ENCODE results near the gene FLT4. TPM values are rescaled to one million over a fixed set of nuclear protein-coding genes. Genes with fewer than 3 reads are reported as not detected.

Gene FLT4
- total and polyA plus RNA-seq, 2 experiments from 2014 or later, result 3.4 to 13.8 TPM

DNA sequence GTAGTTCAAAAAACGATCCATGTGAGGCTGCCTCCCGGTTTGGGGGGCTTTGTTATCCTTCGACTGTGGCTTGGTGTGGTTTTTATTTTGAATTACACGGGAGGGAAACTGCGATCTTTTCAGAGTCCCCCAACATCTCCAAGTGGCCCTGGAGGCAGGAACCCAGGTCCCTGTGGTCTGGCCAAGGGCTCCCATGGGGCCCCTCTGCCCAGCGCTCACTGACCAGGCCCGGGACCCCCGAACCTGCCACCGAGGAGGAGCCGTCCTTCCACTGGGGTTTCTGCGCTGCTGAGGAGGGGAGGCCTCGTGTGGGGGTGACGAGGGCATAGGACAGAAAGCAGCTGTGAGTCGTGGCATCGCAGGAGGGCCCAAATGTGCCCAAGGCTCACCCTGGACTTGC lies 40.0 kb downstream of the FLT4 start:
- TF ChIP-seq CREB1 (CRISPR knock-in tag; IDR thresholded peaks at IDR 0.05; ENCODE audit: low read depth), result no peak
- TF ChIP-seq, protein P1, sequence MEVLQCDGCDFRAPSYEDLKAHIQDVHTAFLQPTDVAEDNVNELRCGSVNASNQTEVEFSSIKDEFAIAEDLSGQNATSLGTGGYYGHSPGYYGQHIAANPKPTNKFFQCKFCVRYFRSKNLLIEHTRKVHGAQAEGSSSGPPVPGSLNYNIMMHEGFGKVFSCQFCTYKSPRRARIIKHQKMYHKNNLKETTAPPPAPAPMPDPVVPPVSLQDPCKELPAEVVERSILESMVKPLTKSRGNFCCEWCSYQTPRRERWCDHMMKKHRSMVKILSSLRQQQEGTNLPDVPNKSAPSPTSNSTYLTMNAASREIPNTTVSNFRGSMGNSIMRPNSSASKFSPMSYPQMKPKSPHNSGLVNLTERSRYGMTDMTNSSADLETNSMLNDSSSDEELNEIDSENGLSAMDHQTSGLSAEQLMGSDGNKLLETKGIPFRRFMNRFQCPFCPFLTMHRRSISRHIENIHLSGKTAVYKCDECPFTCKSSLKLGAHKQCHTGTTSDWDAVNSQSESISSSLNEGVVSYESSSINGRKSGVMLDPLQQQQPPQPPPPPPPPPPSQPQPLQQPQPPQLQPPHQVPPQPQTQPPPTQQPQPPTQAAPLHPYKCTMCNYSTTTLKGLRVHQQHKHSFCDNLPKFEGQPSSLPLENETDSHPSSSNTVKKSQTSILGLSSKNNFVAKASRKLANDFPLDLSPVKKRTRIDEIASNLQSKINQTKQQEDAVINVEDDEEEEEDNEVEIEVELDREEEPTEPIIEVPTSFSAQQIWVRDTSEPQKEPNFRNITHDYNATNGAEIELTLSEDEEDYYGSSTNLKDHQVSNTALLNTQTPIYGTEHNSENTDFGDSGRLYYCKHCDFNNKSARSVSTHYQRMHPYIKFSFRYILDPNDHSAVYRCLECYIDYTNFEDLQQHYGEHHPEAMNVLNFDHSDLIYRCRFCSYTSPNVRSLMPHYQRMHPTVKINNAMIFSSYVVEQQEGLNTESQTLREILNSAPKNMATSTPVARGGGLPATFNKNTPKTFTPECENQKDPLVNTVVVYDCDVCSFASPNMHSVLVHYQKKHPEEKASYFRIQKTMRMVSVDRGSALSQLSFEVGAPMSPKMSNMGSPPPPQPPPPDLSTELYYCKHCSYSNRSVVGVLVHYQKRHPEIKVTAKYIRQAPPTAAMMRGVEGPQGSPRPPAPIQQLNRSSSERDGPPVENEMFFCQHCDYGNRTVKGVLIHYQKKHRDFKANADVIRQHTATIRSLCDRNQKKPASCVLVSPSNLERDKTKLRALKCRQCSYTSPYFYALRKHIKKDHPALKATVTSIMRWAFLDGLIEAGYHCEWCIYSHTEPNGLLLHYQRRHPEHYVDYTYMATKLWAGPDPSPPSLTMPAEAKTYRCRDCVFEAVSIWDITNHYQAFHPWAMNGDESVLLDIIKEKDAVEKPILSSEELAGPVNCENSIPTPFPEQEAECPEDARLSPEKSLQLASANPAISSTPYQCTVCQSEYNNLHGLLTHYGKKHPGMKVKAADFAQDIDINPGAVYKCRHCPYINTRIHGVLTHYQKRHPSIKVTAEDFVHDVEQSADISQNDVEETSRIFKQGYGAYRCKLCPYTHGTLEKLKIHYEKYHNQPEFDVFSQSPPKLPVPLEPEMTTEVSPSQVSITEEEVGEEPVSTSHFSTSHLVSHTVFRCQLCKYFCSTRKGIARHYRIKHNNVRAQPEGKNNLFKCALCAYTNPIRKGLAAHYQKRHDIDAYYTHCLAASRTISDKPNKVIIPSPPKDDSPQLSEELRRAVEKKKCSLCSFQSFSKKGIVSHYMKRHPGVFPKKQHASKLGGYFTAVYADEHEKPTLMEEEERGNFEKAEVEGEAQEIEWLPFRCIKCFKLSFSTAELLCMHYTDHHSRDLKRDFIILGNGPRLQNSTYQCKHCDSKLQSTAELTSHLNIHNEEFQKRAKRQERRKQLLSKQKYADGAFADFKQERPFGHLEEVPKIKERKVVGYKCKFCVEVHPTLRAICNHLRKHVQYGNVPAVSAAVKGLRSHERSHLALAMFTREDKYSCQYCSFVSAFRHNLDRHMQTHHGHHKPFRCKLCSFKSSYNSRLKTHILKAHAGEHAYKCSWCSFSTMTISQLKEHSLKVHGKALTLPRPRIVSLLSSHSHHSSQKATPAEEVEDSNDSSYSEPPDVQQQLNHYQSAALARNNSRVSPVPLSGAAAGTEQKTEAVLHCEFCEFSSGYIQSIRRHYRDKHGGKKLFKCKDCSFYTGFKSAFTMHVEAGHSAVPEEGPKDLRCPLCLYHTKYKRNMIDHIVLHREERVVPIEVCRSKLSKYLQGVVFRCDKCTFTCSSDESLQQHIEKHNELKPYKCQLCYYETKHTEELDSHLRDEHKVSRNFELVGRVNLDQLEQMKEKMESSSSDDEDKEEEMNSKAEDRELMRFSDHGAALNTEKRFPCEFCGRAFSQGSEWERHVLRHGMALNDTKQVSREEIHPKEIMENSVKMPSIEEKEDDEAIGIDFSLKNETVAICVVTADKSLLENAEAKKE (CRISPR knock-in tag; IDR thresholded peaks at IDR 0.05), result no peak
- no peak for TF ChIP-seq ETS1 (IDR thresholded peaks at IDR 0.05)
- TF ChIP-seq CTCF (conservative IDR thresholded peaks at IDR 0.05; ENCODE audit: low read depth in 2 of 2), result no peak
- no peak for TF ChIP-seq ZNF114 (CRISPR knock-in tag; IDR thresholded peaks at IDR 0.05)
- no peak for TF ChIP-seq JUNB (IDR thresholded peaks at IDR 0.05; ENCODE audit: unreplicated experiment)
- no peak for TF ChIP-seq EZH2 (IDR thresholded peaks at IDR 0.05; ENCODE audit: low read depth, unreplicated experiment)
- no peak for TF ChIP-seq STAT1 (IDR thresholded peaks at IDR 0.05; ENCODE audit: unreplicated experiment)
- TF ChIP-seq ZNF331 (CRISPR knock-in tag; IDR thresholded peaks at IDR 0.05; ENCODE audit: low read depth), result no peak
- TF ChIP-seq POLR2AphosphoS5 (IDR thresholded peaks at IDR 0.05; ENCODE audit: low read depth), result no peak
- TF ChIP-seq REST (IDR thresholded peaks at IDR 0.05; ENCODE audit: unreplicated experiment), result no peak
- TF ChIP-seq NANOG (IDR thresholded peaks at IDR 0.05; ENCODE audit: borderline replicate concordance), result no peak
- TF ChIP-seq EZH2phosphoT487 (IDR thresholded peaks at IDR 0.05; ENCODE audit: unreplicated experiment), result no peak
- Histone ChIP-seq H4K20me1 (replicated peaks; ENCODE audit: insufficient read depth) (no peaks in the 10 kb centered on the region), H3K27ac (ENCODE audit: low read depth) (no peak overlapping the region), H2AFZ (no peak overlapping the region), H3K36me3 (ENCODE audit: insufficient read depth) (no peaks in the 10 kb centered on the region), H3K79me2 (replicated peaks; ENCODE audit: insufficient read depth) (no peaks in the 10 kb centered on the region), H3K4me2 (no peak overlapping the region), H3K9me2 (ENCODE audit: insufficient read depth) (no peaks in the 10 kb centered on the region), H3K4me3 (no peak overlapping the region), H3K4me1 (ENCODE audit: insufficient read depth) (no peaks in the 10 kb centered on the region), H3F3A (replicated peaks; ENCODE audit: low read depth) (no peaks in the 10 kb centered on the region), H3K27me3 (ENCODE audit: insufficient read depth) (no peaks in the 10 kb centered on the region)
- peaks cover 5% of the 10 kb centered on the region; the same call in 1 of the 3 replicates for H3K4me1 Mint-ChIP-seq
- no peak for DNase-seq (ENCODE audit: low spot score)
- H3K27ac Mint-ChIP-seq, result no peak overlapping the region
- H3K4me3 Mint-ChIP-seq, result no peak overlapping the region
- H3K27me3 Mint-ChIP-seq (ENCODE audit: insufficient read depth, low read depth, poor library complexity), result peaks cover 10% of the 10 kb centered on the region
- no peaks in the 10 kb centered on the region for H3K9me3 Mint-ChIP-seq
- H3K36me3 Mint-ChIP-seq (ENCODE audit: low read depth), result no peaks in the 10 kb centered on the region; the same call in 2 of the 3 replicates
- ATAC-seq, result no peak
